ENCODE results near the gene ITGB3BP.

ITGB3BP gene

DNA sequence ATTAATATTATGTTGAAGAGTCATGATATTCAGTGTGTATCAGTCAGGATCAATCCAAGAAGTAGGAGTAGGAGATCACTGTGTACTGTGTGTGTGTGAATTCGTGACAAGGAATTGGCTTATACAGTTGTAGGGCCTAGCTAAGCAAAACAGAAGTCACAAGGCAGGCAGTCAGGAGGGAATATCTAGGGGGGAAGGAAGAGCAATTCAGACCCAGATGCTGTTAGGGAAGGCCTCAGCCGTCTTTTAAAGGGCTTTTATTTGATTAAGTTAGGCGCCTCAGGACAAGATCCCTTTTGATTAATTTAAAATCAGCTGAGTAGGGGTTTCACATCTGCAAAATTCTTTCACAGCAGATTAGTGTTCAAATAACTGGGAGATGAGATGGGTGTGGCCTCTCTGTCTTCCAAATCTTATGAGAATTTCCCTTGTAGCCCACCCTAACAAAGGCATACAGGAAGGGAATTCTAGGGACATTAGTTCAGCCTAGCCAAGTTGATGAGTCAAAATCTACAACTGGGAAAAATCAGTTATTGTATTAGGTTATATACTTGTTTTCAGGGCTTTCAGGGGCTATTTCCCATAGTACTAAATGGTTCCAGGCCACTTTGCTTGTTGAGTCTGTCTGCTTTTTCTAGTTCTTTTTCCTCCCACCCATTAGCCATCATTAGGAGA is 108.2 kb downstream of the ITGB3BP start:
- no peak for DNase-seq

DNA sequence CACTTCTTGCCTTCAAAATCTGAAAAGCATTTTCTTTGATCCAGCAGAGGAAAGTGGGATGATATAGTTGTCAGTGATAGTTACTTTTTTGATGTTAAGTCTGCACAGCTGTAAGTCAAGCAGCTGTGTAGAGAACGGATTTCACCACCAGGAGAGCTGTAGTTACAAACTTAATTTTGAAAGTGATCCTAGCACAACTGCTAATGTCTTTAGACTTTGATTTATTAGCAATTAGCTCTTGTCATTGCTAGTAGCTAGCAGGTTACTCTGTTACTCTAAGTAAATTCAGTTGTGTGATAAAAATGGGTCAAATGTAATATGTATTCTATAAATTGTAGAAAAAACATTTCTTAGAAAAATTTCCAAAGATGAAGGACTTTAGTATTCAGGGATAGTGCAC is 109.6 kb downstream of the ITGB3BP start:
- no peak for DNase-seq

DNA sequence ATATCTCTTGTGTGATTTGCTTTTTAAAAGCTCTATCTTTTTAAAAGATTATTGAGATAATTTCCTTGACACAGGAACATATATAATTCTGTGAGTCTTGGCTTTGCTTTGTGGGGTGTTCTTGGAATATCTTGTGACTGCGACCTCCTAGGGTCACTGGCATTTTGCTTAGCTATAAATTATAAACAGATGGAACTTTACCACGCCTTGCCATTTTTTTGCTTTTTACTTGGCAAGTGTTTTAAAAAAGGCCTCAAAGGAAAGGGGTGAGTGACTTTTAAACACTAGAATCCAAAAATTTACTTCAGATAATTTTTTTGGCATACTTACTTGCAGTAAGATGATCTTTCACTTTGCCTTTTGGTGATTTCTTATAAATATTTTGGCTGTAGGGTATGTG is 112.0 kb downstream of the ITGB3BP start:
- no peak for DNase-seq

DNA sequence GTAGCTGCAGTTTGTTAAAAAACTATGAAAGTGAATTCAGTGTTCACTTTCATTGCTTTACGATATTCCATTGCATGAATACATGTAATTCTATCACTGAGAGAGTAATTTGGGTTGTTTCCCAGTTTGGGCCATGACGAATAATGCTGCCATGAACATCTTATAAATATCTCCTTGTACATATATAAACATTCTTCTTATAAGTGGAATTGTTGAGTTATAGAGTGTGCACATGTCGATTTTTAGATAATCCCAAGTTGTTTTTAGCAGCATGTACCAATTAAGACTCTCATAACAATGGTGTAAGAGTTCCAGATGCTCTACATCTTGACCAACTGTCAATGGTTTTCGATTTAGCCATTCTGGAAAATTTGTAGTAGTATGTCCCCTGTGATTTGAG is 114.7 kb downstream of the ITGB3BP start:
- no peak for DNase-seq

DNA sequence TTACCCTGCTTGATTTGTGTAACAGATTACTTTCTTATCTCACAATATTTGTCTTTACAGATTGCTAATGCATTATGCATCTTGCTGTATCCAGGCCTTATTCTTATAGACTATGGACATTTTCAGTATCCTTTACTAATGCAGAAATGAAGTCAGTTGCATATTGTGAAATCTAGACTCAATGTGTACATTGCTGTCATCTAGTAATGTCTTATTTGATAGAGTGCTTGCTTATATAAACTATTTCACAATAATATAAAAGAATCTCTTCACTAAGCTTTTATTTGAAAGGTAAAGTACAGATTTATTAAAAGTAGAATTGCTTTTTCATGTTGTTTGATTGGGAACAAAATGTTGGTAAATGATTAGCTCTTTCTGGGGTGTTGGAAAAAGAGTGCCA is 116.0 kb downstream of the ITGB3BP start:
- no peak for DNase-seq

DNA sequence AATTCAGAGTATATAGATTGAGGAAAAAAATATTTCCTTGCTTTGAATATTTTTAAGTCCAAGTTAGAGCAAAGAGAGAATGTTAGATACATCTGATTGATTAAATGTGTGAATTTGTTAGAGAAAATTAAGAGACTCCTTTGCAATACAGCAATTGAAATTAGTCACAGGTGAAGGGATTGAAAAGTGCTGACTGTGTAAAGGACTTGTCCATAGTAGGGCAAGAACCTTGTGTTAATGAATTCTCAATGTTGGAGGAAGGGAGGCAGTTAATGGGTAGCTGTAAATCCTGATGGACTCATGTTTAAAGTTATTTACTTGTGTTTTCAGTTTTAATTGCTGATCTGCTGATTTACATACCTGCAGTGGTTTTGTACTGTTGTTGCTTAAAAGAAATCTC is 117.0 kb downstream of the ITGB3BP start:
- DNase-seq, result no peak

DNA sequence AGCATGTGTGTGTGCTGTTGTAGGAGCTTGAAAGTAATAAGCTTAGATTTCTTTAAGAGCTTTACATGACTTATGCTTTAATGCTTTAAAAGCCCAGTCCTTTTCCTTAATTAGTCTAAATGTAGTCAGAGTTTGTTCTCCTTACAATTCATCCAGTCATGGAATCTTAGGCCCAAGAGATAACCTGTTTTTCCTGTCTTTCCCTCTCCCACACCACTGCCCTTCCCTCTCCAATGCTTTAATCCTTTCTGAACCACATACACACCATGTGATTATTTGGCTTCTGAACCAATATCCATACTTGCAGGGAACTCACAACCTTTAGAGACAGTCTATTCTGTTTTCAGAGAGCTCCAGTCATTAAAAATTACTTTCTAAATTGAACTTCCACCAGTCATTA is 118.0 kb downstream of the ITGB3BP start:
- DNase-seq, result no peak

DNA sequence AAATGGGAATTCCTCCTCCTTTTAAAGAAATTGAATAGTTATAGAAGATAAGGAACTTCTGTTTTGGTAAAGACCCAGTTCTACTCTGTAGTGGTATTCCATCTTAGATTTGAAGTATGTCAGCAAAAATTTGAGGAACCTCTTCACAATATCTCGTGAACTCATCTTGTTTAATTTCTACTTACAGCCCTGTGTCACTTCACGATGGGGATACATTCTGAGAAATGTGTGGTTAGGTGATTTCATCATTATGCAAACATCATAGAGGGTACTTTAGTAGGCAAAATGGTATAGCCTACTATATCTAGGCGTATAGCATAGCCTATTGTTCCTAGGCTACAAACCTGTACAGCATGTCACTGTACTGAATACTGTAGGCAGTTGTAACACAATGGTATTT is 119.6 kb downstream of the ITGB3BP start:
- DNase-seq, result no peak

DNA sequence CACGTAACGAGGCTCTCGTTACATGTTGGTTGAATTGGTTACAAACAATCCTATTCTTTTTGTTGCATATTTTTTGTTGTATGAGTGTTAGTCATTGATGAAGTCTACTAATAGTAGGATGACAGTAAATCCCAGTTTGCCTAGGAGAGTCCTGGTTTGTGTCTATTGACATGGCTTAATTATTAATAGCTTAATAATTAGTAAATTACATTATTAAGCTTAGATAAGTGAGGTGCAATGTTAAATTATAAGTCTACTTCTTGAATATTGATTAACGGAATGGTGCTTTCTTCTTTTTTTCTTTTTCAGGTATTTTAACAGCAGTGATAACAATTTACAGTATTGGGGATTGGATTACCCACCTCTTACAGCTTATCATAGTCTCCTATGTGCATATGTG is 121.1 kb downstream of the ITGB3BP start:
- DNase-seq, result no peak

Data from NCI-H774 (cell line).